NCI-H69 (cell line): Measurements from ENCODE around the gene RDH5.

Experiments used
- DNase-seq: peaks from one replicate; lab custom pipeline; 2025; lab: John Stamatoyannopoulos, UW

The RDH5 gene, protein sequence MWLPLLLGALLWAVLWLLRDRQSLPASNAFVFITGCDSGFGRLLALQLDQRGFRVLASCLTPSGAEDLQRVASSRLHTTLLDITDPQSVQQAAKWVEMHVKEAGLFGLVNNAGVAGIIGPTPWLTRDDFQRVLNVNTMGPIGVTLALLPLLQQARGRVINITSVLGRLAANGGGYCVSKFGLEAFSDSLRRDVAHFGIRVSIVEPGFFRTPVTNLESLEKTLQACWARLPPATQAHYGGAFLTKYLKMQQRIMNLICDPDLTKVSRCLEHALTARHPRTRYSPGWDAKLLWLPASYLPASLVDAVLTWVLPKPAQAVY

DNA sequence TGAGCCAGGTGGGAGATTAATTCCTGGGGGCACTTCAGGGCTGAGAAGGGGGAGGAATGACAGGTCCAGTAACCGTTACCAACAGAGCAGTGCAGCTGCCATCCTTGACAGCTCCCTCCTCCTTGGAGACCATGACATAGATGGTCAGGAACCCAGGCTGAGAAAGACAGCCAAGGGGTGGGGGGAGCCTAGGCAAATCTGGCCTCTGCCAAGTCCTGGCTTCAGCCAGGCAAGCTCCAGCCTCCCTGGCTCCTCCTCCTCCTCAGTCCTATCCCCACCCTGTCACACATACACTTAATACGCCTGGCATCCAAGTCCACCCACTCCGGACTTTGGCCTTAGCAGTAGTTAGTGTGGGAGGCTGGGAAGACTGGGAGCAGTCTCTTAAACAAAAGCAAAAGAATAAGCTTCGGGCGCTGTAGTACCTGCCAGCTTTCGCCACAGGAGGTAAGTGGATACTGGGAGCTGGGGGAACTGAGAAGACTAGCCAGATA, at the start of gene RDH5:
Gene RDH5 (plus strand): TSS at position 323 of the 494 bp plus-strand sequence. CDS start 792 bp downstream, outside the sequence.
- DNase-seq: no peak

DNA sequence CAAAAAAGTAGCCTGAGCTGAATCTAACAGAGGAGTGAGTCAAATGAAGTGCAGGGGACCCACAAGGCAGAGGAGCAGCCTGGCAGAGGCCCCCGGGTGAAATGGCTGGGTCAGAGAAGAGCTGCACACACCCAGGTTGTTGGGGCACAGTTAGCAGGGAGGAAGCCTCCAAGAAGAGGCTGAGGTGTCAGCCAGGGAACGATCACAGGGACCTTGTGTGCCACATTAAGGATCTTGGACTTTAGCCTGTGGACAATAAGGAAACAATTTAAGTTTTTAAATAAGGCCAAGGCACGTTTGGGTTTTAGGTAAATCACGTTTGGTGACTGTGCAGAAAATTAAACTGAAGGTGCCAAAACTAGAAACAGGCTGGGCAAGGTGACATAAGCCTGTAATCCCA, 48.4 kb upstream of the RDH5 start:
- DNase-seq: no peak

DNA sequence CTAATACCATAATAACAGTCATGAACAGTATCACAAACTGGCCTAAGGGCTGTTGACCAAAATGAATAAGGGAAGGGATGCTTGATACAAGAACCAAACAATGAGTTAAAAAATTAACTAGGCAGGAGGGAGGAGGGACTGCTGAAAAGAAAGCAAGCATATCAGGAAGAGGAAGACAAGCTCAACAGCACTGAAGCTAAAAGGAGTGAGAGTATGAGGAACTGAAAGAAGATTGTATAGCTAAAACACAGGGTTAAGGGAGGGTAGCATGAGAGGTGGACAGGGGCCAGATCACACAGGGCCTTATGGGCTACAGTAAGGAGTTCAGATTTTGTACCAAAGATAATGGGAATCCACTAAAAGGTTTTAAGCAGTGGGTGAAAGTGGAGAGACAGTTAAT, 46.6 kb upstream of the RDH5 start:
- DNase-seq: no peak

DNA sequence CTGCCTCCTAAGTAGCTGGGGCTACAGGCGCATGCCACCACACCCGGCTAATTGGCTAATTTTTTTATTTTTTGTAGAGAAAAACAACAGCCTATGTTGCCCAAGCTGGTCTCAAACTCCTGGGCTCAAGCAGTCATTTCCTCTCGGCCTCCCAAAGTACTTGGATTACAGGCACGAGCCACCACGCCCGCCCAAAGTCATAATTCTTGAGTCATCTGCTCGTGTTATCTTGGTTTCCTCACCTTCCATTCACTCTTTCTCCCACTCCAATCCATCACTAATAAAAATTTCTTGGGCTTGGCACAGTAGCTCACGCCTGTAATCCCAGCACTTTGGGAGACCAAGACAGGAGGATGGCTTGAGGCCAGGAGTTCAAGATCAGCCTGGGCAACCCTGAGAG, 44.5 kb upstream of the RDH5 start:
- no peak for DNase-seq

DNA sequence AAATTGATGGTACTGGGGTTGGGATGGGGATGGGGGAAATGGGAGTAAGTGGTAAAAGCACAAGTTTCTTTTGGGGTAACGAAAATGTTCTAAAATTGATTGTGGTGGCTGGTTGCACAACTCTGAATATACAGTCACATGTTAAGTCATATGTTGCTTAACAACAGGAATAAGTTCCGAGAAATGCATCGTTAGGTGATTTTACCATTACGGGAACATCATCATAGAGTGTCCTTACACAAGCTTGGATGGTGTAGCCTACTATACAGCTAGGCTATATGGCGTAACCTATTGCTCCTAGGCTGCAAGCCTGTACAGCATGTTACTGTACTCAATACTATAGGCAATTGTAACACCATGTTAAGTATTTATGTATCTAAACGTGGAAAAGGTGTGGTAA, 43.5 kb upstream of the RDH5 start:
- DNase-seq: no peak

- no peak for DNase-seq
These were observed 40.5 kb upstream of the RDH5 start for GRCh38 chr12:55679691-55680090.

- DNase-seq: peak; percentile 82
These were observed 38.8 kb upstream of the RDH5 start for GRCh38 chr12:55681142-55682077.

- no peak for DNase-seq
These were observed 38.0 kb upstream of the RDH5 start for GRCh38 chr12:55682087-55682796.

- no peak for DNase-seq
These were observed 36.5 kb upstream of the RDH5 start for GRCh38 chr12:55683676-55684075.

- no peak for DNase-seq
These were observed 35.3 kb upstream of the RDH5 start for GRCh38 chr12:55684761-55685370.

DNA sequence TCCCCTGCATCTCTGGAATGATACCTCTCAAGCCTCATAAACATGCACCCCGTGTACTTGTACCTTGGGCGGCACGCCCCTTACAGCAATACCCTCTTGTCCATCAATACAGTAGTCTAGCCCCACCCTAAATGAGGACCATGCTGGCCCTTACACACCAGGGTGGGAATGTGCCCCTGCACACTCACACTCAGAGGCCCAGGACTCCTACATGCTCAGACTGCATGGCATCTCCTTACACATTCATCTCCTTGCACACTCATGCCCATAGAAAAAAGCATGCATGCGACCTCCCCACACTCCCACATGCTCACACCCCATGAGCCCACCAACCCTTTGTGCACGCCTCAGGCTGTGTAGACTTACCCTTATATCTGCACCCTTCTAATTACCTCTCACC, 34.5 kb upstream of the RDH5 start:
- no peak for DNase-seq

- no peak for DNase-seq
These were observed 33.7 kb upstream of the RDH5 start for GRCh38 chr12:55686366-55687010.

GRCh38 chr12:55687746-55688145, 32.4 kb upstream of the RDH5 start:
- DNase-seq: no peak

DNA sequence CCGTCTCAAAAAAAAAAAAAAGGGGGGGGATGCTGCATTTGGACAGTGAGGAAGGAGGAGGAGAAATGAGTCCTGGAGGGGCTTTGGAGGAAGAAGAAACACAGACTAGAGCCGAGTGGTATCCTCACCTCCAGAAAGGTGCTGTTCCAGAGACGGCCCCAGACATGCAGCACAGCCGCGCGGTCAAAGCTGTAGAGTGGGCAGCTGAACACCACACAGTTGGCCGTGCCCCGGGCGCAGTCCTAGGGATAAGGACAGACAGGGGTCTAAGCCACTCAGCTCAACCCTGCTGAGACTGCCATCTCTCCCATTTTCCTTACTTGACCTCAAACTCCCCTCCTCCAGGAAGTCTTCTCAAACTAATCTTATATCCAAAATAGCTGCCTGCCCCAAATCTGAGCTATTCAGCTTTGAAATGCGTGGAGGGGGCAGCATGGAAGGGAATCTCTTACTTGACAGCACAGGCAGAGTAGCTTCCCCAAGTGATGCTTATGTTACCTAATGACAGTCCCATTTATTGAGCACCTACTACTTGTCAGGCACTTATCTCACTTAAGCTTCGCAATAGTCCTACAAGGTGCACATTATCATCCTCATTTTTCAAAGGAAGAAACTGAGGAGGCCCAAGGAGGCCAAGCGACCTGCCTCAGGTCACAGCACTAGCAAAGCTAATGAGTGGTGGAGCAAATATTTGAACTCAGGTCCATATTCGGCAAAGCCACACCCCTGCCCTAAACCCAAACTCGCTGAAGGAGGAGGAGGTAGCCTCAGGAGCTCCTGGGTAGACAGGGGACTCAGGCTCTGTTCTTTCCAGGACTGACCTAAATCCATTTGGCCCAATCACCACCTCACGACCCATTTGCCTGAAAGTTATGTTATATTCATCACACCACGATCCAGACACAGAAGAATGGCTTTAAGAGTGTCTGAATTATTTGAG, 31.2 kb upstream of the RDH5 start:
- DNase-seq: no peak

- DNase-seq: no peak
These were observed 27.4 kb upstream of the RDH5 start for GRCh38 chr12:55692631-55693322.

- DNase-seq: no peak
These were observed 26.6 kb upstream of the RDH5 start for GRCh38 chr12:55693323-55694187.

DNA sequence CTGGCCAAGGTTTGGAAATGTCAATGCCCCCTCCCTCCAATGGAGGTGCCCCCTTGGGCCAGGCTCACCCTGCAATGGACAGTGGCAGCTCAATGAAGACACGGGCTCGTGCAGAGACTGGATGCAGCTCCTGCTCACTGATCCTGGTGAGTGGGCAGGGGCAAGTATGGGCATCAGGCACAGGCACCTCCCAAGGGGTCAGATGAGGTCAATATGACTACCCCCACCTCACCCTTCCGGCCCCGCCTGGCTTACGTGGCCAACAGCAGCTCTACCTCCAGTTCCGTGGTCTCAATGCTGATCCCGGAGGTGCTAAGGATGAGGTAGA, 26.0 kb upstream of the RDH5 start:
- DNase-seq: no peak

DNA sequence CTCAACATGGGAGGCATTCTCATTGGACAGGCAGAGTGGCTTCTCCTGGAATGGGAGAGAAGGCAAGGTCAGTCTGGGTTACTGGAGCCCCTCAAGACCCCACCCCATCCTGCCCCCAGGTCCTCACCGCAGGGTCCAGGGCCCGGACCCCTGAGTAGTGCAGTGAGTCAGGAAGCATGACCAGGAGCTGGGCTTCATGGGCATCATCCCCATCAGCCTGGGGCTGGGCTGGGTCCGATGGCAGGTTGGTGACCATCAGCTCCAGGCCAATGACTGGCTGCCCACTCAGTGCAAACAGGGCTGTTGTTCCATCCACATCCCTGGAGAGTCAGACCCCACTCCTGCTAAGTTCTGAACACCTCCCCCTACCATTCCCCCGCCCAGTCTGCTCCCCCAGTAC, 25.5 kb upstream of the RDH5 start:
- DNase-seq: no peak

DNA sequence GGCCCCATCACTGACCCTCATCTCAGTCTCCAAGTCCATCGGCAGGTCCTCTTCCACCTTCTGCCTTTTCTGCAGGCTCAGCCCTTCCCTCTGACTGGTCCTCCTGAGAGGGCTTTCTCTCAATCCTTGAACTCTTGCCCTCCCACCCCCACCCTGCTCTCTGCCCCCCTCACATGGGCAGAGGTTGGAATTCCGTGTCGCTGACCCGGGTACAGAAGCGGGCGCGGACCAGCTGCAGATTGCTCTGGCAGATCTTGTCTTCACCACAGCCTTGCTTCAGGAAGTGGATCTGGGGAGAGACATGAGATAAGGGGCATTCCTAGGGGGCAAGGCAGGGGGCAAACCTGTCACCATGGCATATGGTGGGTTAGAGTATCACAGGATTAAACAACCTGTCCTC, 24.8 kb upstream of the RDH5 start:
- no peak for DNase-seq
